ENCODE data around the gene HEXB.

GRCh38 chr5:74717596-74717995 lies 32.6 kb downstream of the HEXB start:
- no peak for TF ChIP-seq CTCF (IDR thresholded peaks at IDR 0.05)
- no peak for TF ChIP-seq POLR2AphosphoS5 (IDR thresholded peaks at IDR 0.05)
- TF ChIP-seq POLR2A (IDR thresholded peaks at IDR 0.05), result no peak
